NCI-H345 (cell line): ENCODE results near the gene OR2L8.

ENCODE experiments used
- DNase-seq: peaks from one replicate; lab custom pipeline; 2025; lab: John Stamatoyannopoulos, UW

Gene OR2L8

DNA sequence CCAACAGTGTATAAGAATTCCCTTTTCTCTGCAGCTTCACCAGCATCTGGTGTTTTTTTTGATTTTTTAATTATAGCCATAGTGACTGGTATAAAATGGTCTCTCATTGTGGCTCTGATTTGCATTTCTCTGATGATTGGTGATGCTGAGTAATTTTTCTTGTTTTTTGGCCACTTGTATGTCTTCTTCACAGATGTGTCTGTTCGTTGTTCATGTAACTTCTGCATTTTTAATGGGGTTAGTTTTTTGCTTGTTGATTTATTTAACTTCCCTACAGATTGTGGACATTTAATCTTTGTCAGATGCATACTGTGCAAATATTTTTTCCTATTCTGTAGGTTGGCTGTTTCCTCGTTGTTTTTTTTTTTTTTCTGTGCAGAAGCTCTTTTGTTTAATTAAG is 44.3 kb downstream of the OR2L8 start:
- no peak for DNase-seq

DNA sequence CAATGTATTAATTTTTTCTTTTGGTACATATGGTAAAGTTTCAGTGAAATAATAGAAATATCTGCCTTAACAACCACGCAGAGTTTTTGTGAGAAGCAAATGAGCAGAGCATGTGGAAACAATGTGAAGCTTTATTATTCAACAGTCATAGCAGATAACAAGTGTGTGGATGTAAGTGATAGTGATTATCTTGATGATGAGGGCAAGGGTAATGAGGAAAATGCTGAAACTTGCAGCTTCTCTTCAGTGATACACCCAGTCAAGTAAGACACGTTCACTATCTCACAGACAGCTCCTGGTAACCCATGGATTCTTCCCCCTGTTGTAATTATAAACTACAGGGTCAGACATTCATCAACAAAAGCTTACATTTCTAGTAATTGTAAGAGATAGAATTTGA is 50.2 kb downstream of the OR2L8 start:
- no peak for DNase-seq
